HepG2 (cell line): Measurements from ENCODE around the gene C20orf204. TPM values are rescaled to one million over a fixed set of nuclear protein-coding genes. Genes with fewer than 3 reads are reported as not detected.

ENCODE experiments used
- ADNP ChIP-seq: sonication (generic); formaldehyde crosslinking; IDR thresholded peaks from 2 replicates; pipeline ENCODE4 v1.4.0; 2020; ENCODE audit warnings: missing genetic modification reagents
- ATF7-NPFF ChIP-seq: sonication (generic); formaldehyde crosslinking; IDR thresholded peaks from 2 replicates; pipeline ENCODE4 v1.8.1; 2023; ENCODE audit warnings: mild to moderate bottlenecking, low read depth, missing genetic modification reagents, moderate library complexity
- CHCHD3 ChIP-seq: sonication (generic); formaldehyde crosslinking; IDR thresholded peaks from 2 replicates; pipeline ENCODE4 v1.8.0; 2022; ENCODE audit warnings: mild to moderate bottlenecking, missing genetic modification reagents, moderate library complexity
- GABPB1 ChIP-seq: IDR thresholded peaks from 2 replicates; pipeline ENCODE4 v1.6.1; 2016; ENCODE audit warnings: mild to moderate bottlenecking, missing genetic modification reagents, moderate library complexity, missing compliant biosample characterization
- GPN1 ChIP-seq: sonication (generic); formaldehyde crosslinking; IDR thresholded peaks from 2 replicates; pipeline ENCODE4 v1.5.1; 2020; ENCODE audit warnings: missing genetic modification reagents, borderline replicate concordance
- KAT2B ChIP-seq: fragments of 150-350 bp; IDR thresholded peaks from 2 replicates; pipeline ENCODE4 v1.6.1; 2014; ENCODE audit warnings: low read depth, low read length, borderline replicate concordance
- KDM5A ChIP-seq: fragments of 200-600 bp; sonication (generic); IDR thresholded peaks from 2 replicates; pipeline ENCODE4 v1.7.0; 2018; ENCODE audit warnings: antibody characterized with exemption, mild to moderate bottlenecking, low read length, borderline replicate concordance
- KIAA2018 ChIP-seq: sonication (generic); formaldehyde crosslinking; IDR thresholded peaks from 2 replicates; pipeline ENCODE4 v1.5.0; 2020; ENCODE audit warnings: mild to moderate bottlenecking, missing genetic modification reagents, borderline replicate concordance
- MATR3 ChIP-seq: sonication (generic); formaldehyde crosslinking; IDR thresholded peaks from 2 replicates; pipeline ENCODE4 v1.4.0; 2020; ENCODE audit warnings: missing genetic modification reagents
- NONO ChIP-seq, 2 experiments: fragments of 450-650 bp in 1 of 2; sonication (generic) in 1 of 2; formaldehyde crosslinking in 1 of 2; IDR thresholded peaks in 1 of 2; conservative IDR thresholded peaks in 1 of 2; 2 replicates each; pipeline versions ENCODE4 v1.6.1 to v1.8.0; 2017 to 2022; ENCODE audit warnings: mild to moderate bottlenecking in 1 of 2, missing genetic modification reagents in 1 of 2, moderate library complexity in 1 of 2
- ZBTB7B ChIP-seq: sonication (generic); formaldehyde crosslinking; IDR thresholded peaks from 2 replicates; pipeline ENCODE4 v1.4.0; 2020; ENCODE audit warnings: missing genetic modification reagents
- ZFP91 ChIP-seq: sonication (generic); formaldehyde crosslinking; IDR thresholded peaks from 2 replicates; pipeline ENCODE4 v1.9.0; 2022; ENCODE audit warnings: missing genetic modification reagents, mild to moderate bottlenecking, borderline replicate concordance
- ZMAT3 ChIP-seq: sonication (generic); formaldehyde crosslinking; conservative IDR thresholded peaks from 2 replicates; pipeline ENCODE4 v1.7.0; 2021; ENCODE audit warnings: missing genetic modification reagents
- ZNF34 ChIP-seq: sonication (generic); formaldehyde crosslinking; IDR thresholded peaks from 2 replicates; pipeline ENCODE4 v1.4.0; 2020; ENCODE audit warnings: mild to moderate bottlenecking, missing genetic modification reagents, borderline replicate concordance
- ZNF652 ChIP-seq: IDR thresholded peaks from 2 replicates; pipeline ENCODE4 v1.6.1; 2016; ENCODE audit warnings: low read depth, borderline replicate concordance
- ZNF678 ChIP-seq: sonication (generic); formaldehyde crosslinking; IDR thresholded peaks from 2 replicates; pipeline ENCODE4 v1.4.0; 2020; ENCODE audit warnings: mild to moderate bottlenecking, missing genetic modification reagents
- ZNF782 ChIP-seq: sonication (generic); formaldehyde crosslinking; IDR thresholded peaks from 2 replicates; pipeline ENCODE4 v1.4.0; 2020; ENCODE audit warnings: missing genetic modification reagents, mild to moderate bottlenecking, borderline replicate concordance
- ZNF883 ChIP-seq: sonication (generic); formaldehyde crosslinking; IDR thresholded peaks from 2 replicates; pipeline ENCODE4 v1.5.1; 2020; ENCODE audit warnings: mild to moderate bottlenecking, missing genetic modification reagents; ENCODE audit errors: not compliant biosample characterization
- polyA plus RNA-seq, 8 experiments: library from polyadenylated mRNA; depleted of rRNA in 3 of 8; stranded (reverse) in 7 of 8; unstranded in 1 of 8; fragments of >200 nt; fragmentation: Illumina TruSeq in 4 of 8; extraction: Trizol in 4 of 8; gene quantifications; 2 replicates each; pipeline versions ENCODE4 v1.2.1 to v1.2.3, GENCODE V29; 2011 to 2016; ENCODE audit warnings: low read depth in 4 of 8, missing spikeins in 1 of 8, mixed read lengths in 1 of 8; ENCODE audit not compliant: insufficient read depth in 1 of 8
- total RNA-seq, 5 experiments: library from RNA; depleted of rRNA; stranded (reverse); fragments of >200 nt; fragmentation: Illumina TruSeq; extraction: Trizol; gene quantifications; 2 replicates each; pipeline ENCODE4 v1.2.3, GENCODE V29; 2016; ENCODE audit warnings: low read depth in 1 of 5
- TF ChIP-seq, protein P1 (sequence below): IDR thresholded peaks from 2 replicates; pipeline ENCODE4 v1.6.1; 2016; ENCODE audit warnings: low read depth, borderline replicate concordance

The C20orf204 gene
- total and polyA plus RNA-seq, 2 of the 13 experiments (the other 11 are each of a cell fraction or from before 2014, with no cell fraction given): 22.1 to 80.0 TPM

DNA sequence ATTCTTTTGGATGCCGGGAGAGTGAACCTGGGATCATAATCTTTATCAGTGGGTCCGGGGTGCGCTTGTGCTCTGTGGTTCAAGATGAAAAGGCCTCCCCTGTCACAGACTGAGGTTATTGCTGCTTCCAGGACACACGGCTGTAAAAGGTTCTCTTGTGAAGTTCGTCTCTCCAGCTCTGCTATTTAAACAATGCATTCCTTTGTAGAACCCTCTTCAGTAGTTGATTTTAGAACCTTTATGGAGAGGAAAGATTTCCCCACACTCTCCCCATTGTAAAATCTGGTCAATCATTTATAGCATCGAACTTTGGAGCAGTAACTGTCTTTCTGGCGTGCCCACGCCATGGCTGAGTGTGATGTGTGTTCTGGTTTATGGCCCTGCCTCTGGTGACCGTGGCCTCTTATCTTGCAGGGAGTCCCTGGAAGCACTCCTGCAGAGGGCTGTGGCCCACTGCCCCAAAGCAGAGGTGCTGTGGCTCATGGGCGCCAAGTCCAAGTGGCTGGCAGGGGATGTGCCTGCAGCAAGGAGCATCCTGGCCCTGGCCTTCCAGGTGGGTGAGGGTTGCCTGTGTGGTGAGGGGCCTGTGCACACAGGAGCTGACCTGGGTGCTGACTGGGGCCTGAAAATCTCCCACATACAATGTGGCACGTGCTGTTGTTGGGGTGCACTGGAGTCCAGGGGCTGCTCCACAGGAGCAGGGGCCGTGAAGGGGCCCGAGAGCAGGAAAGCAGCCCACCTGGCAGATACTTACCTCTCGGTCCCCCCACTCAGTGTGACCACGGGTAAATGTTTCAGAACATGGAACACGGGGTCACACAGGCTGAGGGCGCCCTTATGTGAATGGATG lies 11.6 kb upstream of the C20orf204 start (continued):
- TF ChIP-seq KIAA2018 (CRISPR knock-in tag) (no peak), MATR3 (CRISPR knock-in tag) (no peak), ADNP (CRISPR knock-in tag) (no peak), ZBTB7B (no peak), ZNF678 (CRISPR knock-in tag) (no peak), GPN1 (CRISPR knock-in tag) (no peak), ZNF883 (CRISPR knock-in tag) (peak; percentile 94), KAT2B (no peak), ZMAT3 (CRISPR knock-in tag) (peak; percentile 91), CHCHD3 (CRISPR knock-in tag) (no peak), GABPB1 (CRISPR knock-in tag) (peak; percentile 58; the same call in 1 of the 2 replicates), ZNF782 (CRISPR knock-in tag) (no peak; the same call in 1 of the 2 replicates), KDM5A (peak; percentile 59; the same call in 1 of the 2 replicates), ZNF652 (0 out of 2 replicates have a peak, but pooled peaks have one; percentile 43), ZFP91 (CRISPR knock-in tag) (peak; percentile 77), NONO (IDR thresholded peaks at IDR 0.05) (no peak), NONO (CRISPR knock-in tag; conservative IDR thresholded peaks at IDR 0.05) (peak; percentile 87), ZNF34 (CRISPR knock-in tag) (0 out of 2 replicates have a peak, but pooled peaks have one; percentile 41), ATF7-NPFF (peak; percentile 58; the same call in 1 of the 2 replicates)
- TF ChIP-seq, protein P1, sequence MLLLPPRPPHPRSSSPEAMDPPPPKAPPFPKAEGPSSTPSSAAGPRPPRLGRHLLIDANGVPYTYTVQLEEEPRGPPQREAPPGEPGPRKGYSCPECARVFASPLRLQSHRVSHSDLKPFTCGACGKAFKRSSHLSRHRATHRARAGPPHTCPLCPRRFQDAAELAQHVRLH (CRISPR knock-in tag): no peak
